GM10847 (cell line): Measurements from ENCODE around the gene FAM136A.

Experiments
- POLR2A ChIP-seq: IDR thresholded peaks from 2 replicates; pipeline ENCODE4 v1.6.1; 2011; ENCODE audit not compliant: insufficient read length; ENCODE audit errors: extremely low read depth

FAM136A gene

DNA sequence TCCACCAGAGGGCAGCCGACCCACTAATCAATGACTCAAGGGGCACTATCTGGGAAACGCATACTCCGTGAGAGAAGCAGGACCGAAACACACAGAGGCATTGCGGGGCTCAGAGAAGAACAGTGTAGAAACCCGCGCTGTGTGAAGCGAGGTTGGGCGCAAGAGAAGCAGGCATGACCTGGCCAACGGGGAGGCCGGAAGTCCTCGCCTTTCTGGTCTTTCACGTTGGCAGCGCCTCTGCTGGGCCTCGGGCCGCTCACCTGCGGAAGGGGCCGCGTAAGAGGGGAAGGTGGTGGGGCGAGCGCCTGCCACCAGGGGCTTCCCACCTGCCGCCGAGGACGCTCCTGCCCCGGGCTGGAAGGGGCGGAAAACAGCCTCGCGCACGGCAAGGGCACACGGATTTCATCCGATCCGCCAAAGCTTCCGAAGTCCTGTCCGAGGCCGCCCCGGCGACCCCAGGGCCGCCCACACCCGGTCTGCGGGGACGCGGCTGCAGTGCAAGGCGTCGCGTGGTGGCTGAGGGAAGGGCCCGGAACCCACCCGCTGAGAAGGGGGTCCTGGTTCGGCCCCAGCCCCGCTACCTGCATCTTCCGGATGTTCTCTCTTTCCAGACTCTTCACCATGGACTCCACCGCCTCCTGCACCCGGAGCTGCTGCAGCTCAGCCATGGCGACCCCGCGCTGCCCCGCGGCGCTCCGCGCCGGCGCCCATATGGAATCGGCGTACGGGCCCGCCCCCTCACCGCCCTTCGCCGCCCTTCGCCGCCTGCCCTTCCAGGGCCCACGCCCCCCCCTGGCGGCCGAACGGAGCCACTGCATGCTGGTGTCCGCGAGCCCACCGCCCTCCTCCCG lies at the start of gene FAM136A:
Gene FAM136A (minus strand): TSS at position 724 of the 851 bp plus-strand sequence. CDS start 56 bp downstream, at position 668.
- TF ChIP-seq POLR2A: peak; percentile 74

DNA sequence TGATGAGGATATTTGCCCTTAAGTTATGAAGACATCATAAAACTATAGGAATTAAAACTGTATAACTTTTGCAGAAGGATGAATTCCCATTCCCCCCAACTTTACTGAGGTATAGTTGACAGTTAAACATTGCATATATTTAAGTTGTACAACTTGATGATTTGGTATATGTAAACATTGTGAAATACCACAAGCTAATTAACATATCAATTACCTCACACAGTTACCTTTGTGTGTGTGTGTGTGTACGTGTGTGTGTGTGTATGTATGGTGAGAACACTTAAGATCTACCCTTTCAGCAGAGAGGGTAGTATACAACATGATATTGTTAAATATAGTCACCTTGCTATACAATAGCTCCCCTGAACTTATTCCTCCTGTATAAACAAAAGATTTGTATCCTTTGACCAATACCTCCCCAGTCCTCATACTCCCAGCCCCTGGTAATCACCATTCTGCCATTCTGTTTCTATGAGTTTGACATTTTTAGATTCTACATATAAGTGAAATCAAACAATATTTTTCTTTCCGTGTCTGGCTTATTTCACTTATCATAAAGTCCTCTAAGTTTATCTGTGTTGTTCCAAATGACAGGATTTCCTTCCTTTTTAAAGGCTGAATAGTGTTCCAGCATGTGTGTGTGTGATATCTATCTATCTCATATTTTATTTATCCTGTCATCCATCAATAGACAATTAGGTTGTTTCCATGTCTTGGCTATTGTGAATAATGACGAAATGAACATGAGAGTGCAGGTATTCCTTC lies 48.2 kb upstream of the FAM136A start:
- TF ChIP-seq POLR2A: no peak

DNA sequence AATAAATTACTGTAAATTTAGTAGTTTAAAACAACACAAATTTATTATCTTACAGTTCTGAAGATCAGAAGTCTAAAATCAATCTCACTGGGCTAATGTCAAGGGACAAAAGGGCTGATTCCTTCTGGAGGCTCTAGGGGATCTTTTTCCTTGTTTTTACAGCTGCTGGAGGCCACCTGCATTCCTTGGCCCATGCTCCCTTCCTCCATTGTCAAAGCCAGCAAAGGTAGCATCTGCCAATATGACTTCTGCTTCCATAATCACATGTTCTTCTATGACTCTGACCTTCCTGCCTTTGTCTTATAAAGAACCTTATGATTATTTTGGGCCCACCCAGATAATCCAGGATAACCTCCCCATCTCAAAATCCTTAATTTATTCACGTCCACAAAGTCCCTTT lies 46.0 kb upstream of the FAM136A start:
- no peak for TF ChIP-seq POLR2A

DNA sequence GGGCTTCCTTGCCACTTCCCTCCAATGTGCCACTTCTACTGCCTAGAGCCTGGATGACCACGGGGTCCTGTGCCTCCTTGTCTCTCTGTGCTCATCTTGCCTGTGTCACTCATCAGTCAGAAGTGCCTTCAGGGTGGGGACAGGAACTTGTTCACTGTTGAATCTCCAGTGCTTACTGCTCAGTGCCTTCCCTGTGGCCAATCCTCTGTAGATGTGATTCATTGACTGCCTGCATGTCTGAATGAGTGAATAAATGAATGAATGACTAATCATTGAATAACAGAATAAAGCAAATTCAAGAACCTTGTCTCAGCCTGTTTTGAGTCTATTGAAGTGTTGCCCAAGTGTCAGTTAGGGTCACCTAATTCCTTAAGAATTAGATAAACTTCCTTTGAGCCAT lies 42.3 kb upstream of the FAM136A start:
- no peak for TF ChIP-seq POLR2A

DNA sequence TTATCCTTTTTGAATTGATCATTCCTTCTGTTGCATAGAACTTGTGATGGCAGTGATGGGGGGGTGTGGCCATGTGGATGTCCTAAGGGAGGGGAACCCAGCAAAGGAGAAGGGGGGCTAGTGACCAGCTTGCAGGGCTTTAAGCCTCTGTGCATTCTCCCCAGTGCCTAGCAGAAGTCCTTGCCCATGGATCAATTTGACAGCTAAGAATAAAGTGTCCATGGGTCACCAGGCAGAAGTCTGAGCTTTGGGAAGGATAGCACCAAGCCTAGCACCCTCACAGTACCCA lies 39.6 kb upstream of the FAM136A start:
- no peak for TF ChIP-seq POLR2A

DNA sequence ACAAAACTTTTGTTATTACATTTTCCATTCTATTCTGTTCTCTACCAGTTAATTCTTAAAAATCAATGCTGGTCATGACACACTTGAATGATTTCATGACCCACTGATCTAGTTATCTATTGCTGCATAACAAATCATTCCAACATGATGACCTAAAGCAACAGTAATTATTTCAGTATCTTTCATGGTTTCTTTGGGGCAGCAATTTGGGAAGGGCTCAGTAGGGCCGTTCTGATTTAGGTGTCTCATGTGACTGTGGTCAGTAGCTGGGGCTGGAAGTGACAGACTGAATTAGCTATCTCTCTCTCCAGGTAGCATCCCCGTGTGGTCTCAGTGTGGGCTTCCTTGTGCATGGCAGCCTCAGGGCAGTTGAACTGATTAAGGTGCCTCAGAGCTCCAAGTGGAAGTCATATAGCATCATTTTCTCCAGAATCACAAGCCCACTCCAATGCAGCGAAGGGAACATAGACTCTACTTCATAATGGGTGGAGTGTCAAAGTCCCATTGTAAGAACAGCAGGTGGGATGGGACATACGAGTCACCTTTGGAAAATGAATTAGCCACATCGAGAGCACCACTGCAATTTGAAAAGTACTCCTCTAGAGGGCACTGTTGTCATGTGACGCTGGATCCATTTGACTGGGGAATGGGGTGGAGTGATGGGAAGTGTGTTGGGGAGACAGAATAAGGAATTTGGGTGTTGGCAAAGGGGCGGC lies 39.1 kb upstream of the FAM136A start:
- no peak for TF ChIP-seq POLR2A

DNA sequence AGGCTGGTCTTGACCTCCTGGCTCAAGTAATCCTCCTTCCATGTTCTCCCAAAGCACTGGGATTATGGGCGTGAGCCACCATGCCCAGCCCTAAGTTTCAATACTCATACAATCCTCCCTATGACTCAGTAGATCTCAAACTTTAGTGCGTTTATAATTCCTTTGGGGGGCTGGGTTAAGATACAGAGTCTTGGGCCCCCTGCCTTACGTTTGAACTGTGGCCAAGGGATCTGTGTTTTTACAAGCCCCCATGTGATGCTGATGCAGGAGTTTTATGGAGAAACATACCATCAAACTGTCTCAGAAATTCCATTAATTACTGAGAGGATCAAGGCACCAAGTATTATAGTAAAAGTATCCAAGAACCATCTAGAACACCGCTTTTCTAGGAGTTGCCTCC lies 38.2 kb upstream of the FAM136A start:
- no peak for TF ChIP-seq POLR2A

DNA sequence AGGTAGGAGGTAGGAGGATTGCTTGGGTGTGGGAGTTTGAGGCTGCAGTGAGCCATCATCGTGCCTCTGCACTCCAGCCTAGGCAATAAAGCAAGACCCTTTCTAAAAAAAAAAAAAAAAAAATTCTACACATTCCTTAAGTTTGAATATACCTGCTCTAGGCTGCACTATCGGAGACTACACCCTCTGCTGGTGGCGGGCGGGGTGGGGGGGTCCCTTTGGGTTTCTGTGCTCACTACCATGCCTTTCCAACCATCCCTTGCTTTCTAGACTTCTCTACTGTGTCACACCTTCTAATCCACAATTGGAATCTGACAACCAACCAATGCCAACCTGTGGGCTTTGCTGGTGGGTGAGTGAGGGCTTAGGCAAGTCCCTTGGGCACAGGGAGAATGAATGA lies 34.7 kb upstream of the FAM136A start:
- TF ChIP-seq POLR2A: no peak

DNA sequence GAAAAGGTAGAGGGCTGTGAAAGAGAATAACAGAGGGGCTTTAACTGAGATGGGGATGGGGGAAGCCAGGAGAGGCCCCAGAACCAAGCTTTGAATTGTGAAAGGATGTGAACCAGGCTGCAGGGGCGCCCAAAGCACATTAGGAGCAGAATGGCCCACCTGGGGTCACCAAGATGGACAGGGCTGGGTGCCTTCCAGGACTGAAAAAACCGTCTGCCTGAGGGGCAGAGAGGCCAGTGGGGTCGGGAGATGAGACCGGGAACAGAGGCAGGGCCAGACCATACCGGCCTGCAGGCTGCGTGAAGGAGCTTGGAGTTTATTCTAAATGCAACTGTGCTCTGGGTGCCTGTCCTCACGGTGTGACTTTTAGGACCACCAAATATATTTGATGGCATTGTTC lies 29.1 kb upstream of the FAM136A start:
- TF ChIP-seq POLR2A: no peak

DNA sequence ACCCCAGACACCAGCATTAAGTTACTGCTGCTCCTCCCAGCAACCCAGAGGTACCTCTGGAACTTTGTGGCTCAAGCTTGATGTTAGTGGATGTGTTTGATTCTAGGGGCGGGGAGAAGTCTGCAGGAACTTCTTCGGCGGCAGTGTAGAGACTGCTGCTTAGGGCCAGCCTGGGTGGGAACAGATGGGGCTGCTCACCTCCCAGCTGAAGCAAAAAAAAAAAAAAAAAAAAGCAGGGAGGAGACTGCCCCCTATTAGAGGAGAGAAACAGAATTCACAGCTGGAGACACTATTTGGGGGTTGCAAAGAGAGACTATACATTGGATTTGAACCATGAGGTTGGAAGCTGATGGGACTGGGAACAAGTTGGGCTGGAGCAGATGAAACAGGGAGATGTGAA lies 28.6 kb upstream of the FAM136A start:
- TF ChIP-seq POLR2A: no peak

DNA sequence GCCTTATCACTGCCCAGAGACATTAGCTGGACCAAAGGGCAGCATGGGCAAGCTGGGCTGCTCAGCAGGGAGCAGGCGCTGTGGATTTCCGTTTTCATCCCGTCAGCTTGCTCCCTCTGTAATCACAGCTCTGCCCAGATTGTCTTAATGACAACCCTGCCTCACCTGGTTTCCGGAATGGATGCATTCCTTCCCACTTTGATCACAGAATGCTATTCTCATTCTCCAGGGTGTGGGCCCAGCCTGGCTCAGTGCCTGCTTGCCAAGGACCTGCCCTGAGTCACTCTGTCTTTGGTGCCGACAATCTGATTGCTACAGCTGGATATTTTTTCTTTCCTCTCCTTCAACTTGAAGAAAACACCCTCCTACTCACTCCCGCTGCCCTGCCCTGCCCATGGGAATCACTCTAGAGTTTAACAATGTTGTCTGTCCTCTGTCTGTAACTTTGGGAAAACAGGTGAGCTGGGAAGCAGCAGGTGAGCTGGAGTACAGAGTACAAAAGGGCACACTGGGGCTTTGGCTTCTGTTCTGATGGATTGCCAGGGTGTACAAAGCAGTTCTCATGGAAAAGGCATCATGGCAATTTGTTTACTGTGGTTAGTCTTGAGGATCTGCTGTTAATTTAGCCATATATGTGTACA lies 27.2 kb upstream of the FAM136A start:
- TF ChIP-seq POLR2A: no peak

DNA sequence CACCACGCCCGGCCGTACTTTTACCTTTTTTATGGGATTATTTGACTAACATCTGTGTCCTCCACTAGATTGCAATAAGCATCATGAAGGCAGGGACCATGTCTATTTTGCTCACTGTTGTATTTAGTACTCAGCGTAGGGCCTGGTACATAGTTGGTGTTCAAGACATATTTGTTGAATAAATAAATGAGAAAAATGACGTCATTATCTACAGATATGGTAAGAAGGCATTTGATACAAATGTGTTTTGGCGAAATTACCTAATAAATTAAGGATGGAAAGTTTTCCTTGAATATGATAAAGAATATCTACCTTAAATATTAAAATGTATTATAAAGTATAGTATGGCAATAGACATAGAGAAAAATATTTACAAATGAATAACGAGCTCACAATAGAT lies 24.0 kb upstream of the FAM136A start:
- TF ChIP-seq POLR2A: no peak

DNA sequence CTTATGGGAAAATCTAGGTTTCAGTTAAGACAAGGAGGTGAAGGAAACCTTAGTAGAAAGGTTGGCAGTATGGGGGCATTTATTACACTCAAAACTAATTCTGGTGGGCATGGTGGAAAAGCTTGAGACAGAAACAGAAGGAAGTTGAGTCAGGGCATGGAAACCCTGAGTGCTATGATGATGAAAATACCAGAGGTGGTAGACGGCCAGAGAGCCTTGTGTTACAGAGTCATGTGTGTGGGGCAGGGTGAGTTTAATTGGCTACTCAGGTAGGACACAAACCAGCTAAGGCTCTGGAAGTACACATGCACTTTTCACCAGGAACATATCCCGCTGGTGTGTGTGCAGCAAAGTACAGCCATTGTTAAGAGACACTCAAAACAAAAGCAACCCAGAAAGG lies 20.7 kb upstream of the FAM136A start:
- no peak for TF ChIP-seq POLR2A

DNA sequence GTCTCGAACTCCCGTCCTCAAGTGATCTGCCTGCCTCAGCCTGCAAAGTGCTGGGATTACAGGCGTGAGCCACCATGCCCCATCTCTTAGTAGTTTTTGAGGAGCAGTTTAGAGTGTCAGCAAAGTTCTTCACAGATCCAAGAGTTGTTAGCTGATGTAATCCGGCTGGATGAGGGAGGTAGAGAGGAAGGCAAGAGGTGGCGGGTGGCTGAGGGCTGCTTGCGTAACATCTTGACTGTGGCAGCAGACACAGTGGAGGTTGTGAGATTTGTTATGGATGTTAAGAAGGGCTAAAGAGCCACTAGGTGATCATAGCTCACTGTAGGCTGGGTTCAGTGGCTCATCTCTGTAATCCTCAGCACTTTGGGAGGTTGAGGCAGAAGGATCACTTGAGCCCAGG lies 19.5 kb upstream of the FAM136A start:
- TF ChIP-seq POLR2A: no peak

DNA sequence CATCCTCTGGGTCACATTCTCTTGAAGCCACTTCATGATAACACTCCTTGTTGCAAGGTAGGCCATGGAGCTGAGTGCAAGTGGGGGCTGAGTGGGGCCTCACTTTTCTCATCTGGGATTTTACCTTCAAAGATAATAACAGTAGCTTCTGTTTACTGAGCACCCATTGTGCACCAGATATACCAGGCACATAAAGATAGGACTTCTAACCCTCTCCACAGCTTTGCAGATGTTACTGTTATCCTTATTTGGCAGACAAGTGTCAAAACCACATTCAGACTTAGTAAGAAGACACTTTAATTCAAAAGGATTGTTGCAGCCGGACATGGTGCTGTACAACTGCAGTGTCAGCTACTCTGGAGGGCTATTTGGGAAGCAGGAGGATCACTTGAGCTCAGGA lies 12.8 kb upstream of the FAM136A start:
- TF ChIP-seq POLR2A: no peak
